ENCODE data around the gene TAPT1.

The TAPT1 gene

GRCh38 chr4:16192631-16193518 is 33.4 kb downstream of the TAPT1 start:
- no peak overlapping the region for H3K4me3 ChIP-seq (ENCODE audit: low read depth, low read length)
- peaks cover 8% of the 10 kb centered on the region for H3K4me1 ChIP-seq (ENCODE audit: control insufficient read depth, insufficient read depth, low read length)
- no peaks in the 10 kb centered on the region for H3K9me3 ChIP-seq (ENCODE audit: control insufficient read depth, insufficient read depth, low read length)
- H3K9ac ChIP-seq (ENCODE audit: low read depth, low read length): no peak overlapping the region
- no peaks in the 10 kb centered on the region for H3K36me3 ChIP-seq (ENCODE audit: control insufficient read depth, insufficient read depth, low read length)
- H3K27me3 ChIP-seq (ENCODE audit: control insufficient read depth, insufficient read depth, low read length): no peaks in the 10 kb centered on the region

- no peak overlapping the region for H3K4me3 ChIP-seq (ENCODE audit: low read depth, low read length)
- H3K9ac ChIP-seq (ENCODE audit: low read depth, low read length): no peak overlapping the region
- H3K9me3 ChIP-seq (ENCODE audit: control insufficient read depth, insufficient read depth, low read length): no peaks in the 10 kb centered on the region
- H3K36me3 ChIP-seq (ENCODE audit: control insufficient read depth, insufficient read depth, low read length): no peaks in the 10 kb centered on the region
- peaks cover 8% of the 10 kb centered on the region for H3K4me1 ChIP-seq (ENCODE audit: control insufficient read depth, insufficient read depth, low read length)
- H3K27me3 ChIP-seq (ENCODE audit: control insufficient read depth, insufficient read depth, low read length): no peaks in the 10 kb centered on the region
Measured at GRCh38 chr4:16192057-16192456, 34.2 kb downstream of the TAPT1 start.

GRCh38 chr4:16187455-16187854 is 38.8 kb downstream of the TAPT1 start:
- Histone ChIP-seq H3K4me3 (ENCODE audit: low read depth, low read length) (no peak overlapping the region), H3K27me3 (ENCODE audit: control insufficient read depth, insufficient read depth, low read length) (no peaks in the 10 kb centered on the region), H3K9ac (ENCODE audit: low read depth, low read length) (no peak overlapping the region), H3K9me3 (ENCODE audit: control insufficient read depth, insufficient read depth, low read length) (no peaks in the 10 kb centered on the region), H3K4me1 (ENCODE audit: control insufficient read depth, insufficient read depth, low read length) (no peaks in the 10 kb centered on the region), H3K36me3 (ENCODE audit: control insufficient read depth, insufficient read depth, low read length) (peaks cover 2% of the 10 kb centered on the region)

- Histone ChIP-seq H3K9ac (ENCODE audit: low read depth, low read length) (no peak overlapping the region), H3K36me3 (ENCODE audit: control insufficient read depth, insufficient read depth, low read length) (peaks cover 2% of the 10 kb centered on the region)
Measured at GRCh38 chr4:16186986-16187385, 39.3 kb downstream of the TAPT1 start.

GRCh38 chr4:16183604-16184003 is 42.7 kb downstream of the TAPT1 start:
- Histone ChIP-seq H3K4me3 (ENCODE audit: low read depth, low read length) (no peak overlapping the region), H3K9ac (ENCODE audit: low read depth, low read length) (no peak overlapping the region), H3K27me3 (ENCODE audit: control insufficient read depth, insufficient read depth, low read length) (no peaks in the 10 kb centered on the region), H3K4me1 (ENCODE audit: control insufficient read depth, insufficient read depth, low read length) (no peaks in the 10 kb centered on the region), H3K9me3 (ENCODE audit: control insufficient read depth, insufficient read depth, low read length) (no peaks in the 10 kb centered on the region), H3K36me3 (ENCODE audit: control insufficient read depth, insufficient read depth, low read length) (peaks cover 2% of the 10 kb centered on the region)

More at GRCh38 chr4:16186986-16187385, 39.3 kb downstream of the TAPT1 start:
- H3K4me3 ChIP-seq (ENCODE audit: low read depth, low read length): no peak overlapping the region
- H3K4me1 ChIP-seq (ENCODE audit: control insufficient read depth, insufficient read depth, low read length): no peaks in the 10 kb centered on the region
- H3K9me3 ChIP-seq (ENCODE audit: control insufficient read depth, insufficient read depth, low read length): no peaks in the 10 kb centered on the region
- H3K27me3 ChIP-seq (ENCODE audit: control insufficient read depth, insufficient read depth, low read length): no peaks in the 10 kb centered on the region

- H3K27me3 ChIP-seq (ENCODE audit: control insufficient read depth, insufficient read depth, low read length): no peaks in the 10 kb centered on the region
- no peaks in the 10 kb centered on the region for H3K9me3 ChIP-seq (ENCODE audit: control insufficient read depth, insufficient read depth, low read length)
- no peak overlapping the region for H3K4me3 ChIP-seq (ENCODE audit: low read depth, low read length)
- H3K36me3 ChIP-seq (ENCODE audit: control insufficient read depth, insufficient read depth, low read length): no peaks in the 10 kb centered on the region
- H3K9ac ChIP-seq (ENCODE audit: low read depth, low read length): no peak overlapping the region
- peaks cover 3% of the 10 kb centered on the region for H3K4me1 ChIP-seq (ENCODE audit: control insufficient read depth, insufficient read depth, low read length)
Measured at GRCh38 chr4:16176621-16177020, 49.6 kb downstream of the TAPT1 start.

- H3K9me3 ChIP-seq (ENCODE audit: control insufficient read depth, insufficient read depth, low read length): no peaks in the 10 kb centered on the region
- no peaks in the 10 kb centered on the region for H3K36me3 ChIP-seq (ENCODE audit: control insufficient read depth, insufficient read depth, low read length)
- H3K9ac ChIP-seq (ENCODE audit: low read depth, low read length): no peak overlapping the region
- no peaks in the 10 kb centered on the region for H3K27me3 ChIP-seq (ENCODE audit: control insufficient read depth, insufficient read depth, low read length)
- H3K4me3 ChIP-seq (ENCODE audit: low read depth, low read length): no peak overlapping the region
- H3K4me1 ChIP-seq (ENCODE audit: control insufficient read depth, insufficient read depth, low read length): peaks cover 5% of the 10 kb centered on the region
Measured at GRCh38 chr4:16171831-16172230, 54.4 kb downstream of the TAPT1 start.

GRCh38 chr4:16169490-16169889 is 56.8 kb downstream of the TAPT1 start:
- Histone ChIP-seq H3K9me3 (ENCODE audit: control insufficient read depth, insufficient read depth, low read length) (no peaks in the 10 kb centered on the region), H3K27me3 (ENCODE audit: control insufficient read depth, insufficient read depth, low read length) (no peaks in the 10 kb centered on the region), H3K4me1 (ENCODE audit: control insufficient read depth, insufficient read depth, low read length) (peaks cover 5% of the 10 kb centered on the region), H3K9ac (ENCODE audit: low read depth, low read length) (no peak overlapping the region), H3K4me3 (ENCODE audit: low read depth, low read length) (no peak overlapping the region), H3K36me3 (ENCODE audit: control insufficient read depth, insufficient read depth, low read length) (no peaks in the 10 kb centered on the region)

- peaks cover 5% of the 10 kb centered on the region for H3K4me1 ChIP-seq (ENCODE audit: control insufficient read depth, insufficient read depth, low read length)
- H3K27me3 ChIP-seq (ENCODE audit: control insufficient read depth, insufficient read depth, low read length): no peaks in the 10 kb centered on the region
- H3K9me3 ChIP-seq (ENCODE audit: control insufficient read depth, insufficient read depth, low read length): no peaks in the 10 kb centered on the region
- H3K9ac ChIP-seq (ENCODE audit: low read depth, low read length): no peak overlapping the region
- H3K4me3 ChIP-seq (ENCODE audit: low read depth, low read length): no peak overlapping the region
- no peaks in the 10 kb centered on the region for H3K36me3 ChIP-seq (ENCODE audit: control insufficient read depth, insufficient read depth, low read length)
Measured at GRCh38 chr4:16168710-16169388, 57.4 kb downstream of the TAPT1 start.

GRCh38 chr4:16168144-16168543 is 58.1 kb downstream of the TAPT1 start:
- Histone ChIP-seq H3K4me1 (ENCODE audit: control insufficient read depth, insufficient read depth, low read length) (peaks cover 5% of the 10 kb centered on the region), H3K27me3 (ENCODE audit: control insufficient read depth, insufficient read depth, low read length) (no peaks in the 10 kb centered on the region), H3K9ac (ENCODE audit: low read depth, low read length) (no peak overlapping the region), H3K36me3 (ENCODE audit: control insufficient read depth, insufficient read depth, low read length) (no peaks in the 10 kb centered on the region), H3K9me3 (ENCODE audit: control insufficient read depth, insufficient read depth, low read length) (no peaks in the 10 kb centered on the region), H3K4me3 (ENCODE audit: low read depth, low read length) (no peak overlapping the region)

- H3K27me3 ChIP-seq (ENCODE audit: control insufficient read depth, insufficient read depth, low read length): no peaks in the 10 kb centered on the region
- H3K36me3 ChIP-seq (ENCODE audit: control insufficient read depth, insufficient read depth, low read length): no peaks in the 10 kb centered on the region
Measured at GRCh38 chr4:16165931-16166330, 60.3 kb downstream of the TAPT1 start.

GRCh38 chr4:16162891-16163290 is 63.4 kb downstream of the TAPT1 start:
- Histone ChIP-seq H3K9ac (ENCODE audit: low read depth, low read length) (no peak overlapping the region), H3K4me3 (ENCODE audit: low read depth, low read length) (no peak overlapping the region), H3K27me3 (ENCODE audit: control insufficient read depth, insufficient read depth, low read length) (no peaks in the 10 kb centered on the region), H3K9me3 (ENCODE audit: control insufficient read depth, insufficient read depth, low read length) (no peaks in the 10 kb centered on the region), H3K4me1 (ENCODE audit: control insufficient read depth, insufficient read depth, low read length) (no peaks in the 10 kb centered on the region), H3K36me3 (ENCODE audit: control insufficient read depth, insufficient read depth, low read length) (no peaks in the 10 kb centered on the region)

More at GRCh38 chr4:16165931-16166330, 60.3 kb downstream of the TAPT1 start:
- no peak overlapping the region for H3K9ac ChIP-seq (ENCODE audit: low read depth, low read length)
- H3K4me1 ChIP-seq (ENCODE audit: control insufficient read depth, insufficient read depth, low read length): peaks cover 2% of the 10 kb centered on the region
- H3K9me3 ChIP-seq (ENCODE audit: control insufficient read depth, insufficient read depth, low read length): no peaks in the 10 kb centered on the region
- no peak overlapping the region for H3K4me3 ChIP-seq (ENCODE audit: low read depth, low read length)
